ENCODE data around the gene CAPN1.

GRCh38 chr11:65134240-65134951 is 47.3 kb upstream of the CAPN1 start, which contains the start of gene SYVN1:
- peak; percentile 32; the same call in 1 of the 2 replicates for TF ChIP-seq EP300 (IDR thresholded peaks at IDR 0.05; ENCODE audit: low read length)
- TF ChIP-seq RBM22 (IDR thresholded peaks at IDR 0.05; ENCODE audit: low read depth, low read length, poor library complexity, severe bottlenecking), result no peak
- no peak for TF ChIP-seq NFYB (IDR thresholded peaks at IDR 0.05; ENCODE audit: extremely low read depth, insufficient read length)
- TF ChIP-seq ZZZ3 (IDR thresholded peaks at IDR 0.05), result 0 out of 2 replicates have a peak, but pooled peaks have one; percentile 44

Data from K562 (cell line).